NCI-H146 treated with DMSO at 0.1 percent for 48 hours (cell line): ENCODE data around the gene JMJD6.
A peak's percentile ranks its signal among the peaks of the same experiment; 100 is the strongest.
"Not testable (repeated sequence)": the region's sequence is repeated elsewhere in the genome, so short reads cannot be mapped to it uniquely, and the experiment has no call there.

ENCODE experiments used
- DNase-seq: peaks from one replicate; lab custom pipeline; 2025; ENCODE audit not compliant: unreplicated experiment; lab: John Stamatoyannopoulos, UW

The JMJD6 gene

GRCh38 chr17:76726231-76726775, at the start of gene JMJD6:
JMJD6 (minus strand) TSS chr17:76726606; CDS start chr17:76726475, 131 bp downstream.
- peak; percentile 96 for DNase-seq

GRCh38 chr17:76775021-76775600, 48.7 kb upstream of the JMJD6 start:
- DNase-seq, result no peak

- no peak for DNase-seq
Observed at GRCh38 chr17:76772842-76773525, 46.6 kb upstream of the JMJD6 start.

- no peak for DNase-seq
Observed at GRCh38 chr17:76758570-76758969, 32.2 kb upstream of the JMJD6 start.

- DNase-seq, result no peak
Observed at GRCh38 chr17:76757256-76757655, 30.9 kb upstream of the JMJD6 start.

GRCh38 chr17:76755285-76755684, 28.9 kb upstream of the JMJD6 start:
- no peak for DNase-seq

GRCh38 chr17:76753061-76753961, 26.9 kb upstream of the JMJD6 start:
- DNase-seq, result no peak

- no peak for DNase-seq
Observed at GRCh38 chr17:76752006-76752405, 25.6 kb upstream of the JMJD6 start.

GRCh38 chr17:76751416-76751993, 25.1 kb upstream of the JMJD6 start:
- DNase-seq, result no peak

- no peak for DNase-seq
Observed at GRCh38 chr17:76748657-76749056, 22.3 kb upstream of the JMJD6 start.

GRCh38 chr17:76747716-76748363, 21.4 kb upstream of the JMJD6 start:
- no peak for DNase-seq

GRCh38 chr17:76745785-76746184, 19.4 kb upstream of the JMJD6 start:
- DNase-seq, result not testable (repeated sequence)

GRCh38 chr17:76744747-76745146, 18.3 kb upstream of the JMJD6 start:
- DNase-seq, result no peak

- DNase-seq, result no peak
Observed at GRCh38 chr17:76742958-76743357, 16.6 kb upstream of the JMJD6 start.

GRCh38 chr17:76740329-76741118, 14.1 kb upstream of the JMJD6 start:
- no peak for DNase-seq

GRCh38 chr17:76739568-76740115, 13.2 kb upstream of the JMJD6 start:
- DNase-seq, result not testable (repeated sequence)

- DNase-seq, result peak; percentile 8
Observed at GRCh38 chr17:76738468-76738850, 12.1 kb upstream of the JMJD6 start.

GRCh38 chr17:76737676-76738467, 11.5 kb upstream of the JMJD6 start, which contains the start of gene MFSD11:
MFSD11 (plus strand) TSS chr17:76738119; CDS start chr17:76738353, 234 bp downstream.
- DNase-seq, result peak; percentile 88
